HepG2 (cell line): Measurements from ENCODE around the gene MYH9. TPM values are rescaled to one million over a fixed set of nuclear protein-coding genes. Genes with fewer than 3 reads are reported as not detected.

Experiments
- ATAC-seq: fragments of 200-7000 bp; cut with Tn5 transposase; 3 replicates; pipeline ENCODE4 v1.9.1; 2020; ENCODE audit warnings: mild to moderate bottlenecking, moderate library complexity
- BruUV-seq: library from RNA; stranded (reverse); fragments of 400-500 nt; replicated peaks from 2 replicates; lab custom pipeline; 2021; lab: Mats Ljungman, UMichigan
- CTCF ChIA-PET: fragments of 300-600 bp; formaldehyde crosslinking; extraction: SDS; loops from one replicate; lab custom pipeline; 2021; ENCODE audit warnings: low total read pairs, inconsistent platforms, low intra/inter-chr PET ratio; lab: Yijun Ruan, JAX
- POLR2A ChIA-PET: fragments of 350-600 bp; sonication (Branson Sonifier 250); formaldehyde crosslinking; loops from one replicate; lab custom pipeline; 2020; ENCODE audit warnings: antibody characterized with exemption, inconsistent platforms; lab: Yijun Ruan, JAX
- DNase-seq: peaks from one replicate; pipeline ENCODE4 v3.0.0-alpha.2; 2015; ENCODE audit warnings: low spot score
- FAIRE-seq: peaks from 3 replicates; lab custom pipeline; 2011; peaks lifted over from hg19 to GRCh38; lab: Jason Lieb, UNC
- H2AFZ ChIP-seq: one replicate; pipeline ENCODE4 v1.6.1; 2011; ENCODE audit warnings: low read length, inconsistent platforms
- H3K27ac ChIP-seq: fragments of 300-600 bp; 3 replicates; pipeline ENCODE4 v1.8.0; 2011; ENCODE audit warnings: mixed run types, mild to moderate bottlenecking, mixed read lengths, low read length, inconsistent platforms; ENCODE audit not compliant: insufficient read depth; ENCODE audit errors: extremely low read length
- H3K27me3 ChIP-seq, 2 experiments: fragments of 200-600 bp in 1 of 2; 2 replicates in 1 of 2; 3 replicates in 1 of 2; pipeline versions ENCODE4 v1.6.0 to v1.8.0; 2011; ENCODE audit warnings: low read length in 2 of 2, mild to moderate bottlenecking in 2 of 2, moderate library complexity in 2 of 2, inconsistent platforms in 1 of 2; ENCODE audit not compliant: insufficient read depth in 2 of 2, control insufficient read depth in 1 of 2
- H3K36me3 ChIP-seq, 2 experiments: fragments of 200-600 bp in 1 of 2; replicated peaks in 1 of 2; 2 replicates in 1 of 2; 3 replicates in 1 of 2; pipeline versions ENCODE4 v1.5.1 to v1.8.0; 2011; ENCODE audit warnings: low read length in 2 of 2, inconsistent platforms in 1 of 2; ENCODE audit not compliant: insufficient read depth in 2 of 2, control insufficient read depth in 1 of 2
- H3K4me1 ChIP-seq: 2 replicates; pipeline ENCODE4 v1.5.1; 2012; ENCODE audit warnings: low read length, inconsistent platforms; ENCODE audit not compliant: insufficient read depth
- H3K4me2 ChIP-seq: 2 replicates; pipeline ENCODE4 v1.6.0; 2011; ENCODE audit warnings: low read depth, low read length, inconsistent platforms
- H3K4me3 ChIP-seq, 3 experiments: fragments of 200-600 bp in 1 of 3; sonication (generic), shearing (Covaris generic) in 1 of 3; replicated peaks in 1 of 3; 2 replicates each; pipeline ENCODE4 v1.5.1; 2011 to 2016; ENCODE audit warnings: low read length in 3 of 3, inconsistent platforms in 2 of 3, low read depth in 2 of 3, mild to moderate bottlenecking in 2 of 3, control low read depth in 1 of 3, mixed read lengths in 1 of 3; ENCODE audit not compliant: insufficient read depth in 1 of 3
- H3K79me2 ChIP-seq: one replicate; pipeline ENCODE4 v1.6.1; 2011; ENCODE audit warnings: low read length, inconsistent platforms; ENCODE audit not compliant: insufficient read depth
- H3K9ac ChIP-seq: 2 replicates; pipeline ENCODE4 v1.6.0; 2011; ENCODE audit warnings: mild to moderate bottlenecking, low read depth, low read length, inconsistent platforms; ENCODE audit not compliant: insufficient read depth
- H3K9me3 ChIP-seq: 2 replicates; pipeline ENCODE4 v1.5.1; 2012; ENCODE audit warnings: mild to moderate bottlenecking, low read length
- H4K20me1 ChIP-seq: 2 replicates; pipeline ENCODE4 v1.6.0; 2011; ENCODE audit warnings: inconsistent platforms, mild to moderate bottlenecking, low read length, moderate library complexity; ENCODE audit not compliant: insufficient read depth
- ATF3 ChIP-seq: sonication (generic); formaldehyde crosslinking; IDR thresholded peaks from 2 replicates; pipeline ENCODE4 v1.4.0; 2020; ENCODE audit warnings: missing genetic modification reagents
- ATM ChIP-seq: fragments of 450-650 bp; IDR thresholded peaks from 2 replicates; pipeline ENCODE4 v1.7.1; 2017; ENCODE audit warnings: mild to moderate bottlenecking, borderline replicate concordance
- CERS6 ChIP-seq: sonication (generic); formaldehyde crosslinking; IDR thresholded peaks from 2 replicates; pipeline ENCODE4 v1.5.0; 2020; ENCODE audit warnings: missing genetic modification reagents
- FLYWCH1 ChIP-seq: sonication (generic); formaldehyde crosslinking; IDR thresholded peaks from 2 replicates; pipeline ENCODE4 v1.8.1; 2023; ENCODE audit warnings: mild to moderate bottlenecking, missing genetic modification reagents
- FOXJ3 ChIP-seq: sonication (generic); formaldehyde crosslinking; IDR thresholded peaks from 2 replicates; pipeline ENCODE4 v1.4.0; 2020; ENCODE audit warnings: missing genetic modification reagents, mild to moderate bottlenecking, borderline replicate concordance
- GABPA ChIP-seq, 2 experiments: IDR thresholded peaks; 2 replicates each; pipeline ENCODE4 v1.6.1; 2011 to 2016; ENCODE audit warnings: low read depth in 2 of 2, low read length in 1 of 2, missing biosample characterization in 1 of 2, missing genetic modification characterization in 1 of 2
- GLI4 ChIP-seq: sonication (generic); formaldehyde crosslinking; IDR thresholded peaks from 2 replicates; pipeline ENCODE4 v1.5.1; 2020; ENCODE audit warnings: missing genetic modification reagents, mild to moderate bottlenecking, moderate library complexity, borderline replicate concordance
- HNF4G ChIP-seq, 2 experiments: sonication (generic) in 1 of 2; formaldehyde crosslinking in 1 of 2; IDR thresholded peaks; 2 replicates each; pipeline versions ENCODE4 v1.4.0 to v1.6.1; 2011 to 2020; ENCODE audit warnings: borderline replicate concordance in 2 of 2, low read depth in 2 of 2, mild to moderate bottlenecking in 2 of 2, low read length in 1 of 2, missing genetic modification reagents in 1 of 2, moderate library complexity in 1 of 2
- KAT7 ChIP-seq: IDR thresholded peaks from 2 replicates; pipeline ENCODE4 v1.6.1; 2018; ENCODE audit warnings: borderline replicate concordance, missing compliant biosample characterization
- MED13 ChIP-seq: sonication (generic); formaldehyde crosslinking; IDR thresholded peaks from 2 replicates; pipeline ENCODE4 v1.5.0; 2020; ENCODE audit warnings: missing genetic modification reagents
- SMC3 ChIP-seq: IDR thresholded peaks from 2 replicates; pipeline ENCODE4 v1.6.1; 2011; ENCODE audit warnings: low read length, improper control_type of control experiment
- SNAPC2 ChIP-seq: sonication (generic); formaldehyde crosslinking; IDR thresholded peaks from 2 replicates; pipeline ENCODE4 v1.8.1; 2022; ENCODE audit warnings: mild to moderate bottlenecking, missing genetic modification reagents
- SP5 ChIP-seq: IDR thresholded peaks from 2 replicates; pipeline ENCODE4 v1.6.1; 2016; ENCODE audit warnings: low read depth, borderline replicate concordance
- TEF ChIP-seq: sonication (generic); formaldehyde crosslinking; IDR thresholded peaks from 2 replicates; pipeline ENCODE4 v1.5.0; 2020; ENCODE audit warnings: missing genetic modification reagents
- ZBTB3 ChIP-seq: sonication (generic); formaldehyde crosslinking; IDR thresholded peaks from 2 replicates; pipeline ENCODE4 v1.4.0; 2020; ENCODE audit warnings: low read depth, mild to moderate bottlenecking, moderate library complexity, missing genetic modification reagents, borderline replicate concordance
- ZNF138 ChIP-seq: sonication (generic); formaldehyde crosslinking; IDR thresholded peaks from 2 replicates; pipeline ENCODE4 v1.5.0; 2020; ENCODE audit warnings: mild to moderate bottlenecking, low read depth, missing genetic modification reagents
- WGBS: methylation state at CpG from one replicate; pipeline ENCODE4 v1.1.6; 2017; ENCODE audit warnings: low lambda C conversion rate; 5-methylcytosine and 5-hydroxymethylcytosine counted together
- in situ Hi-C: cut with HindIII; loops from 2 replicates; pipeline ENCODE4 v1.10.0; 2017; ENCODE audit warnings: low pct_unique_long_range_greater_than_20kb; ENCODE audit not compliant: extremely low pct_ligation_motif_present
- intact Hi-C: fragments of 100-400 bp; cut with micrococcal nuclease; formaldehyde crosslinking; loops from one replicate; pipeline ENCODE4 v1.10.0; 2022; ENCODE audit not compliant: unreplicated experiment
- polyA plus RNA-seq, 8 experiments: library from polyadenylated mRNA; depleted of rRNA in 3 of 8; stranded (reverse) in 7 of 8; unstranded in 1 of 8; fragments of >200 nt; fragmentation: Illumina TruSeq in 4 of 8; extraction: Trizol in 4 of 8; gene quantifications; 2 replicates each; pipeline versions ENCODE4 v1.2.1 to v1.2.3, GENCODE V29; 2011 to 2016; ENCODE audit warnings: low read depth in 4 of 8, missing spikeins in 1 of 8, mixed read lengths in 1 of 8; ENCODE audit not compliant: insufficient read depth in 1 of 8
- total RNA-seq, 5 experiments: library from RNA; depleted of rRNA; stranded (reverse); fragments of >200 nt; fragmentation: Illumina TruSeq; extraction: Trizol; gene quantifications; 2 replicates each; pipeline ENCODE4 v1.2.3, GENCODE V29; 2016; ENCODE audit warnings: low read depth in 1 of 5

Gene MYH9
- total and polyA plus RNA-seq, 2 of the 13 experiments (the other 11 are each of a cell fraction or from before 2014, with no cell fraction given): 50.7 to 98.5 TPM

GRCh38 chr22:36249160-36249559 lies 138.6 kb downstream of the MYH9 start:
- in situ Hi-C loops (no loop called here), intact Hi-C loops (no loop called here)
- BruUV-seq: no TSS peak
- POLR2A ChIA-PET: interaction anchor here (7.0 kb wide), 1 partner anchor 11 kb away, joined by 102 read pairs; the partner anchor contains the start of gene APOL2
- no peak for DNase-seq
- Histone ChIP-seq H2AFZ (no peak overlapping the region), H3K36me3 (no peaks in the 10 kb centered on the region), H3K4me1 (peaks cover 84% of the 10 kb centered on the region), H3K4me2 (no peak overlapping the region), H3K79me2 (peaks cover 16% of the 10 kb centered on the region), H3K27me3 (no peaks in the 10 kb centered on the region; a peak in 1 of 5 replicates), H4K20me1 (no peaks in the 10 kb centered on the region), H3K9ac (peak overlapping the region; percentile 71; the same call in 1 of the 2 replicates), H3K4me3 (no peak overlapping the region), H3K9me3 (no peaks in the 10 kb centered on the region), H3K27ac (peak overlapping the region; percentile 90)
- 94% methylated on average over 2 of the region's 2 CpGs for WGBS
- CTCF ChIA-PET: no interaction called here
- ATAC-seq: no peak
- TF ChIP-seq KAT7 (CRISPR knock-in tag) (0 out of 2 replicates have a peak, but pooled peaks have one; percentile 21), SP5 (CRISPR knock-in tag) (no peak)
- FAIRE-seq: no peak

- intact Hi-C loops: no loop called here
- CTCF ChIA-PET: no interaction called here
- DNase-seq (no peak), FAIRE-seq (no peak), ATAC-seq (no peak)
- Histone ChIP-seq H3K9ac (no peak overlapping the region), H4K20me1 (no peaks in the 10 kb centered on the region), H3K4me2 (no peak overlapping the region), H3K27me3 (no peaks in the 10 kb centered on the region; a peak in 1 of 5 replicates), H3K36me3 (no peaks in the 10 kb centered on the region), H3K9me3 (no peaks in the 10 kb centered on the region), H3K79me2 (peaks cover 4% of the 10 kb centered on the region), H3K4me3 (no peak overlapping the region), H3K4me1 (peaks cover 73% of the 10 kb centered on the region), H3K27ac (no peak overlapping the region), H2AFZ (no peak overlapping the region)
- 98% methylated on average over 5 of the region's 5 CpGs for WGBS
- TF ChIP-seq ATF3 (CRISPR knock-in tag) (no peak), MED13 (CRISPR knock-in tag) (no peak), FLYWCH1 (CRISPR knock-in tag) (no peak), TEF (CRISPR knock-in tag) (no peak), GABPA (IDR thresholded peaks at IDR 0.05; ENCODE audit: low read depth, low read length) (no peak), GABPA (CRISPR knock-in tag; IDR thresholded peaks at IDR 0.05; ENCODE audit: low read depth) (no peak), ZBTB3 (CRISPR knock-in tag) (no peak), ZNF138 (no peak), FOXJ3 (CRISPR knock-in tag) (no peak), ATM (no peak), GLI4 (CRISPR knock-in tag) (no peak), CERS6 (CRISPR knock-in tag) (no peak), SNAPC2 (CRISPR knock-in tag) (no peak), SMC3 (no peak), HNF4G (IDR thresholded peaks at IDR 0.05; ENCODE audit: borderline replicate concordance, low read depth, low read length) (no peak), HNF4G (CRISPR knock-in tag; IDR thresholded peaks at IDR 0.05; ENCODE audit: borderline replicate concordance, low read depth) (no peak)
- no TSS peak for BruUV-seq
- POLR2A ChIA-PET: no interaction called here
- in situ Hi-C loops: no loop called here
Observed at GRCh38 chr22:36247955-36248354, 139.8 kb downstream of the MYH9 start.
